Dermis microvascular lymphatic vessel endothelial cell (primary cell): ENCODE measurements around the gene PLEKHA3. TPM values are rescaled to one million over a fixed set of nuclear protein-coding genes. Genes with fewer than 3 reads are reported as not detected.
A peak's percentile ranks its signal among the peaks of the same experiment; 100 is the strongest.
"Not testable (repeated sequence)": the region's sequence is repeated elsewhere in the genome, so short reads cannot be mapped to it uniquely, and the experiment has no call there.

Source experiments
- DNase-seq, 2 donors: peaks; one replicate each; pipeline versions ENCODE4 v3.0.0 to v3.0.0-alpha.2; 2010; ENCODE audit warnings: low read depth in 2 of 2
- total RNA-seq: library from RNA; depleted of rRNA; stranded (reverse); fragments of >200 nt; gene quantifications from 2 replicates; pipeline ENCODE4 v1.2.1, GENCODE V29; 2014

Gene PLEKHA3
- total RNA-seq, result 5.0 and 6.8 TPM in 2 replicates

GRCh38 chr2:178480227-178481181, at the start of gene PLEKHA3:
Gene PLEKHA3, plus strand, starts transcription at chr2:178480457. Its CDS starts 413 bp downstream, at chr2:178480870.
- peak; percentile 52 to 95 for DNase-seq

- DNase-seq, result no peak
Observed at GRCh38 chr2:178436662-178437061, 43.6 kb upstream of the PLEKHA3 start.

GRCh38 chr2:178441426-178441825, 38.8 kb upstream of the PLEKHA3 start:
- DNase-seq, result no peak

- DNase-seq, result no peak
Observed at GRCh38 chr2:178448968-178449661, 31.1 kb upstream of the PLEKHA3 start.

GRCh38 chr2:178449700-178450523, 30.3 kb upstream of the PLEKHA3 start:
- DNase-seq, result peak in 1 of 2 donors; percentile 3

GRCh38 chr2:178450524-178450773, 29.8 kb upstream of the PLEKHA3 start:
- no peak for DNase-seq

- peak; percentile 94 to 98 for DNase-seq
Observed at GRCh38 chr2:178450774-178451525, 29.3 kb upstream of the PLEKHA3 start, which contains the start of the genes PJVK and PRKRA. Gene PJVK, plus strand, starts transcription at chr2:178451378. Its CDS starts 2,032 bp downstream, at chr2:178453410. Gene PRKRA, minus strand, starts transcription at chr2:178451175. Its CDS starts 145 bp downstream, at chr2:178451030.

- DNase-seq, result no peak
Observed at GRCh38 chr2:178452334-178452733, 27.9 kb upstream of the PLEKHA3 start.

- DNase-seq, result no peak
Observed at GRCh38 chr2:178452870-178453269, 27.4 kb upstream of the PLEKHA3 start.

- no peak for DNase-seq
Observed at GRCh38 chr2:178455947-178456346, 24.3 kb upstream of the PLEKHA3 start.

- no peak for DNase-seq
Observed at GRCh38 chr2:178457390-178457886, 22.8 kb upstream of the PLEKHA3 start.

- DNase-seq, result no peak
Observed at GRCh38 chr2:178469219-178469849, 10.9 kb upstream of the PLEKHA3 start.

GRCh38 chr2:178471313-178471712, 8.9 kb upstream of the PLEKHA3 start:
- not testable (repeated sequence) for DNase-seq

- no peak for DNase-seq
Observed at GRCh38 chr2:178473373-178473772, 6.9 kb upstream of the PLEKHA3 start.

- DNase-seq, result no peak
Observed at GRCh38 chr2:178473931-178474330, 6.3 kb upstream of the PLEKHA3 start.

- DNase-seq, result no peak
Observed at GRCh38 chr2:178474560-178474959, 5.7 kb upstream of the PLEKHA3 start.

GRCh38 chr2:178476477-178476876, 3.8 kb upstream of the PLEKHA3 start:
- DNase-seq, result no peak

GRCh38 chr2:178477443-178478129, 2.7 kb upstream of the PLEKHA3 start:
- no peak for DNase-seq

- peak in 1 of 2 donors; percentile 18 for DNase-seq
Observed at GRCh38 chr2:178478130-178478438, 2.2 kb upstream of the PLEKHA3 start.
